ENCODE data around the gene FOS. TPM values are rescaled to one million over a fixed set of nuclear protein-coding genes. Genes with fewer than 3 reads are reported as not detected.
A peak's percentile ranks its signal among the peaks of the same experiment; 100 is the strongest.

Gene FOS
- total and polyA plus RNA-seq, 2 of the 8 experiments (the other 6 are each of a cell fraction or from before 2014, with no cell fraction given): 50.2 to 51.8 TPM

GRCh38 chr14:75277008-75277814, 1.4 kb upstream of the FOS start (continued):
- TF ChIP-seq CHD7 (IDR thresholded peaks at IDR 0.05; ENCODE audit: insufficient replicate concordance, low read length) (no peak), CTBP2 (IDR thresholded peaks at IDR 0.05; ENCODE audit: borderline replicate concordance, insufficient read depth, insufficient read length, low read length) (no peak), POLR2AphosphoS5 (IDR thresholded peaks at IDR 0.05; ENCODE audit: low read depth, low read length) (peak; percentile 63), CBX5 (IDR thresholded peaks at IDR 0.05; ENCODE audit: low read depth, low read length) (no peak), RXRA (IDR thresholded peaks at IDR 0.05; ENCODE audit: insufficient read depth, low read depth, low read length) (no peak), RNF2 (IDR thresholded peaks at IDR 0.05; ENCODE audit: borderline replicate concordance, low read depth, low read length, missing control alignments, poor library complexity, severe bottlenecking) (peak; percentile 38), RBBP5 (IDR thresholded peaks at IDR 0.05; ENCODE audit: borderline replicate concordance, low read depth, low read length) (0 out of 2 replicates have a peak, but pooled peaks have one; percentile 57), E2F6 (IDR thresholded peaks at IDR 0.05) (peak; percentile 64; the same call in 1 of the 2 replicates)
